ENCODE measurements around the gene CDX2. TPM values are rescaled to one million over a fixed set of nuclear protein-coding genes. Genes with fewer than 3 reads are reported as not detected.
"Not testable (repeated sequence)": the region's sequence is repeated elsewhere in the genome, so short reads cannot be mapped to it uniquely, and the experiment has no call there.

Gene CDX2
- total RNA-seq, 4 donors from 2014 or later = not detected

DNA sequence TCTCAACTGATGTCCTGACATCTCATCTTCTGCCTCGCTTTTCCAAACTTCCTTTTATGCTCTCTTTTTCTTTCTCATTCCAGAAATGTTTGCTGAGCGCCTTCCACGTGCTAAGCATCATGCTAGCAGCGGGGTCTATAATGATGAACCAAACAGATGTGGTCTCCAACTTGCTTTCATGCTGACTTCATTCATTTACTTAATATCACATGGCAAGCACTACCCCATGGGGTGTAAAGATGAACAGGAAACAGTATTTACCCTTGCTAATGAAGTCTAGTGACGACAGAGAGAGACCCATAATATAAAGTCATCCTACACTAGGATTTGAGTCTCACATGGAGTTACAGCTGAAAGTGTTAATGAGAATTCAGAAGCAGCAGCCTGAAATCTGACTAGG, 40.9 kb upstream of the CDX2 start:
- 71 to 76% methylated on average over 5 of the region's 5 CpGs for WGBS, 2 donors

DNA sequence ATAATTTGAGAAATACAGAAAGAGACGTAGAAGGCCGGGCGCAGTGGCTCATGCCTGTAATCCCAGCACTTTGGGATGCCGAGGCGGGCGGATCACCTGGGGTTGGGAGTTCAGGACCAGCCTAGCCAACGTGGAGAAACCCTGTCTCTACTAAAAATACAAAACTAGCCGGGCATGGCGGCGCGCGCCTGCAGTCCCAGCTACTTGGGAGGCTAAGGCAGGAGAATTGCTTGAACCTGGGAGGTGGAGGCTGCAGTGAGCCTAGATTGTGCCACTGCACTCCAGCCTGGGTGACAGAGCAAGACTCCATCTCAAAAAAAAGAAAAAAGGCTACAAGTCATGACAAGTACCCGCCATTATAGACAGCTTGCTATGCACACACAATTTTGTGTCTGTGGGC, 35.9 kb upstream of the CDX2 start:
- WGBS, 2 donors = 93 to 95% methylated on average over 13 of the region's 13 CpGs
- DNase-seq; H3K27ac ChIP-seq; intact Hi-C loops (cut with DNase I); H3K4me1 ChIP-seq; H3K27me3 ChIP-seq; H3K36me3 ChIP-seq; H3K9me3 ChIP-seq; H3K4me3 ChIP-seq (replicated peaks in 1 of 3): not testable (repeated sequence)

More for the DNA sequence above, 40.9 kb upstream of the CDX2 start:
- Histone ChIP-seq H3K36me3 (no peaks in the 10 kb centered on the region), H3K27ac (no peak overlapping the region), H3K27me3 (no peaks in the 10 kb centered on the region), H3K4me1 (no peaks in the 10 kb centered on the region), H3K4me3 (replicated peaks in 1 of 3) (no peak overlapping the region), H3K9me3 (no peaks in the 10 kb centered on the region)
- no peak for DNase-seq
- no peak for TF ChIP-seq POLR2A (IDR thresholded peaks at IDR 0.05)
- TF ChIP-seq, protein P1, sequence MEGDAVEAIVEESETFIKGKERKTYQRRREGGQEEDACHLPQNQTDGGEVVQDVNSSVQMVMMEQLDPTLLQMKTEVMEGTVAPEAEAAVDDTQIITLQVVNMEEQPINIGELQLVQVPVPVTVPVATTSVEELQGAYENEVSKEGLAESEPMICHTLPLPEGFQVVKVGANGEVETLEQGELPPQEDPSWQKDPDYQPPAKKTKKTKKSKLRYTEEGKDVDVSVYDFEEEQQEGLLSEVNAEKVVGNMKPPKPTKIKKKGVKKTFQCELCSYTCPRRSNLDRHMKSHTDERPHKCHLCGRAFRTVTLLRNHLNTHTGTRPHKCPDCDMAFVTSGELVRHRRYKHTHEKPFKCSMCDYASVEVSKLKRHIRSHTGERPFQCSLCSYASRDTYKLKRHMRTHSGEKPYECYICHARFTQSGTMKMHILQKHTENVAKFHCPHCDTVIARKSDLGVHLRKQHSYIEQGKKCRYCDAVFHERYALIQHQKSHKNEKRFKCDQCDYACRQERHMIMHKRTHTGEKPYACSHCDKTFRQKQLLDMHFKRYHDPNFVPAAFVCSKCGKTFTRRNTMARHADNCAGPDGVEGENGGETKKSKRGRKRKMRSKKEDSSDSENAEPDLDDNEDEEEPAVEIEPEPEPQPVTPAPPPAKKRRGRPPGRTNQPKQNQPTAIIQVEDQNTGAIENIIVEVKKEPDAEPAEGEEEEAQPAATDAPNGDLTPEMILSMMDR (IDR thresholded peaks at IDR 0.05) = no peak
- intact Hi-C loops (cut with DNase I) = no loop called here

DNA sequence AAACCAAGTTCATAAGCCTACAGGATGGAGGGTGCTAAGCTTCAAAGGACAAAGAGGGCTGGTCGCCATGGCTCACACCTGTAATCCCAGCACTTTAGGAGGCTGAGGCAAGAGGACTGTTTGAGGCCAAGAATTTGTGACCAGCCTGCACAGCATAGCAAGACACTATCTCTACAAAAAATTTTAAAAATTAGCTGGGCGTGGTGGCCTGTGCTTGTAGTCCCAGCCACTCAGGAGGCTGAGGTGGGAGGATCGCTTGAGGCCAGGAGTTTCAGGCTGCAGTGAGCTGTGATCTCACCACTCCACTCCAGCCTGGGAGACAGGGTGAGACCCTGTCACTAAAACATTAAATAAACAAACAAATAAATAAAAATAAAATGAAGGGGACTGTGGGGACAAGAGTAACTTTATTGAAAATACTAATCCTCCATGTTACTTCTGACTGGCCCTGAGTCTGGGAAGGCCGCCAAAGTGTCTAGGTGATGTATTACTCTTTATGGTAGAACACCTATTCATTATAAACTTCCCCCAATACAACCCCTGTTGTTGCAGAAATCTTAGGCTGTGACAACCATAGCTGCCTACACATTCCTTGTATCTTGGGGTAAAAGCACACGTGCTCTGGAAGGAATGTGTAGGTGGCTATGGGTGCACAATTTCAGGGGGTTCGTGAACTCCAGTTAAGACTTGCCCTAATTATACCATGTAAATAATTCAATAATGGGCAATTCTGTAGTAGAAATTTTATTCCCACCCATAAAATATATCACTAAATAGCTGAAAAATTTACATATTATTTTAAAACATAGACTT, 34.0 kb upstream of the CDX2 start:
- H3K4me3 ChIP-seq (replicated peaks in 1 of 3) = no peak overlapping the region

DNA sequence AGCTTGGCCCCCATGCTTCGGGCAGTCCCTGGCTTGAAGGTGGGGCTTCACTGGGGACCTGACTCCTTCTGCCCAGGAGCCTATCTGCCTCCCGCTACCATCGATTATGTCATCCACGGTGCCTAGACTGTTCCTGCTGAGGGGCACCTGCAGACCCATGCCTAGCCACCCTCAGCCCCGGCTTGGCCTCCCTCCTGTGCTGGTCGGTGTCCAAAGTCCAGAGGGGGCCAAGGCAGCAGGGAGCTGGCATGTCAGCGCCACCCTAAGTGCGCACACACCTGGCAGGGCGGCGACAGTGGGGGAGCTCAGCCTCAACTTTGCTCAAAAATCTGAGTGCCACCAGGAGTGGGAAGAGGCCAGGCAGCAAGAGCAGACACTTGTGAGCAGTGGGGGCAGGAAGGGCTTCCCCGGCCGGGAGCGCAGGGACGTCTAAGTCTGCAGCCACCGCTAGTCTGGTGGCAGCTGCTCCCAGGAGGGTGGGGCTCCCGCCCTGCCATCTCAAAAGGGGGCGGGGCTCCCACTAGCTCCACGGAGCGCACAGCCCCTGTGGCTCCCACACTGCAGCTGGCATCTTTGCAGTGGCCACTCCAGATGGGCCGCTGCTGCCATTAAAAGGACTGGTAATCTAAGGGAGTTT, 32.8 kb upstream of the CDX2 start:
- H3K36me3 ChIP-seq = no peaks in the 10 kb centered on the region
- no peak overlapping the region for H3K4me3 ChIP-seq (replicated peaks in 1 of 3)
- no peaks in the 10 kb centered on the region for H3K27me3 ChIP-seq
- H3K4me1 ChIP-seq = no peaks in the 10 kb centered on the region
- no peak for TF ChIP-seq POLR2A (IDR thresholded peaks at IDR 0.05)
- TF ChIP-seq, protein P1 (IDR thresholded peaks at IDR 0.05) = no peak
- H3K27ac ChIP-seq = no peak overlapping the region
- intact Hi-C loops (cut with DNase I) = no loop called here
- DNase-seq = no peak
- 86 to 89% methylated on average over 12 to 20 of the region's 20 CpGs for WGBS, 2 donors
- H3K9me3 ChIP-seq = no peaks in the 10 kb centered on the region

More for the DNA sequence above, 34.0 kb upstream of the CDX2 start:
- no peak overlapping the region for H3K27ac ChIP-seq
- TF ChIP-seq POLR2A (IDR thresholded peaks at IDR 0.05) = no peak
- TF ChIP-seq, protein P1 (IDR thresholded peaks at IDR 0.05) = no peak
- H3K27me3 ChIP-seq = no peaks in the 10 kb centered on the region
- no peak for DNase-seq
- H3K36me3 ChIP-seq = no peaks in the 10 kb centered on the region
- WGBS, 2 donors = 84 to 87% methylated on average over 6 of the region's 6 CpGs
- intact Hi-C loops (cut with DNase I) = no loop called here
- no peaks in the 10 kb centered on the region for H3K9me3 ChIP-seq
- no peaks in the 10 kb centered on the region for H3K4me1 ChIP-seq

DNA sequence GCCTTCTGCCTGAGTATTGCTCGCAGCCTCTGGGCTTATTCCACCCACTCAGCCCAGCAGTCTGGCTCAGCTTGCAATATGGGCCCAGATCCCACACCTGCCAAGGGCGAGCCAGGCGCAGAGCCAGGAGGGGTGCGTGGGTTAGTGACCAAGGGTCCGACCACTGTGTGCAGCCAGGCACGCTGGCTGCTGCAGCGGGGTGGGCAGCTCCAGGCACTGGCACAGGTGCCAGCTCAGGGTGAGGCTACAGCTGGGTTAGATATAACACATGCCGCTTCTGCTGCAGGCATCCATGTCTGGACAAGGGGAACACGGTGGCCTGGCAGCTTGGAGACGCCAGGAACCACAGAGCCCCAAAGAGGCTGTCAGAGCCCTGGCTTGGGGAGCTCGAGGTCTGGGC, 31.9 kb upstream of the CDX2 start:
- WGBS, 2 donors = 75 to 85% methylated on average over 10 to 11 of the region's 11 CpGs
- H3K9me3 ChIP-seq = no peaks in the 10 kb centered on the region
- no peaks in the 10 kb centered on the region for H3K4me1 ChIP-seq
- H3K4me3 ChIP-seq (replicated peaks in 1 of 3) = no peak overlapping the region
- H3K27ac ChIP-seq = no peak overlapping the region
- DNase-seq = no peak
- H3K36me3 ChIP-seq = no peaks in the 10 kb centered on the region
- intact Hi-C loops (cut with DNase I) = no loop called here
- TF ChIP-seq, protein P1 (IDR thresholded peaks at IDR 0.05) = no peak
- TF ChIP-seq POLR2A (IDR thresholded peaks at IDR 0.05) = no peak
- no peaks in the 10 kb centered on the region for H3K27me3 ChIP-seq

All from thyroid gland (tissue), 4 donors.